Liver (tissue), 9 donors: ENCODE data around the gene FAM171A1. TPM values are rescaled to one million over a fixed set of nuclear protein-coding genes. Genes with fewer than 3 reads are reported as not detected.

Source experiments
- DNase-seq: peaks from one replicate; pipeline ENCODE4 v3.0.0-alpha.2; 2017; ENCODE audit warnings: low spot score
- H3K27ac ChIP-seq, 2 donors: one replicate each; pipeline ENCODE4 v1.7.0; 2013; ENCODE audit warnings: inconsistent platforms in 2 of 2, low read length in 2 of 2, control low read depth in 1 of 2, low read depth in 1 of 2, mild to moderate bottlenecking in 1 of 2
- H3K27me3 ChIP-seq, 4 donors: one replicate each; pipeline versions ENCODE4 v1.6.1 to v1.7.0; 2013; ENCODE audit warnings: low read length in 3 of 4, inconsistent platforms in 1 of 4, mild to moderate bottlenecking in 1 of 4, moderate library complexity in 1 of 4; ENCODE audit not compliant: control insufficient read depth in 4 of 4, insufficient read depth in 4 of 4
- H3K36me3 ChIP-seq, 4 donors: one replicate each; pipeline versions ENCODE4 v1.6.1 to v1.7.0; 2013; ENCODE audit warnings: low read length in 3 of 4, mild to moderate bottlenecking in 3 of 4, low read depth in 1 of 4, moderate library complexity in 1 of 4; ENCODE audit not compliant: control insufficient read depth in 4 of 4, insufficient read depth in 3 of 4
- H3K4me1 ChIP-seq, 4 donors: one replicate each; pipeline versions ENCODE4 v1.6.1 to v1.7.0; 2013; ENCODE audit warnings: low read length in 3 of 4, mild to moderate bottlenecking in 3 of 4, moderate library complexity in 1 of 4; ENCODE audit not compliant: control insufficient read depth in 4 of 4, insufficient read depth in 4 of 4
- H3K4me3 ChIP-seq, 3 donors: one replicate each; pipeline versions ENCODE4 v1.6.1 to v1.7.0; 2013; ENCODE audit warnings: low read length in 3 of 3, control low read depth in 1 of 3, low read depth in 1 of 3, mild to moderate bottlenecking in 1 of 3
- H3K9ac ChIP-seq, 2 donors: one replicate each; pipeline ENCODE4 v1.7.0; 2013; ENCODE audit warnings: low read length in 2 of 2, mild to moderate bottlenecking in 2 of 2, moderate library complexity in 2 of 2, control low read depth in 1 of 2, low read depth in 1 of 2
- H3K9me3 ChIP-seq, 4 donors: one replicate each; pipeline versions ENCODE4 v1.6.1 to v1.7.0; 2013; ENCODE audit warnings: low read length in 3 of 4; ENCODE audit not compliant: control insufficient read depth in 4 of 4
- EGR1 ChIP-seq, 2 donors: IDR thresholded peaks; 2 replicates each; pipeline ENCODE4 v1.6.1; 2016 to 2018; ENCODE audit warnings: antibody characterized with exemption in 2 of 2, low read depth in 2 of 2
- FOXA1 ChIP-seq: IDR thresholded peaks from 2 replicates; pipeline ENCODE4 v1.6.1; 2016; ENCODE audit warnings: antibody characterized with exemption
- FOXA2 ChIP-seq: IDR thresholded peaks from 2 replicates; pipeline ENCODE4 v1.6.1; 2016; ENCODE audit warnings: antibody characterized with exemption
- GABPA ChIP-seq, 2 donors: IDR thresholded peaks in 1 of 2; conservative IDR thresholded peaks in 1 of 2; 2 replicates each; pipeline ENCODE4 v1.6.1; 2016; ENCODE audit warnings: antibody characterized with exemption in 2 of 2, mild to moderate bottlenecking in 1 of 2, moderate library complexity in 1 of 2
- HNF4A ChIP-seq, 2 donors: conservative IDR thresholded peaks; 2 replicates each; pipeline ENCODE4 v1.6.1; 2016; ENCODE audit warnings: antibody characterized with exemption in 2 of 2, mild to moderate bottlenecking in 2 of 2
- HNF4G ChIP-seq: IDR thresholded peaks from 2 replicates; pipeline ENCODE4 v1.6.1; 2016; ENCODE audit warnings: antibody characterized with exemption
- JUND ChIP-seq, 2 donors: IDR thresholded peaks; 2 replicates each; pipeline ENCODE4 v1.6.1; 2016; ENCODE audit warnings: antibody characterized with exemption in 2 of 2
- NR2F2 ChIP-seq: IDR thresholded peaks from 2 replicates; pipeline ENCODE4 v1.6.1; 2016; ENCODE audit warnings: antibody characterized with exemption
- RAD21 ChIP-seq, 2 donors: IDR thresholded peaks; 2 replicates each; pipeline ENCODE4 v1.6.1; 2016; ENCODE audit warnings: antibody characterized with exemption in 2 of 2, mild to moderate bottlenecking in 2 of 2
- RXRA ChIP-seq, 2 donors: IDR thresholded peaks; 2 replicates each; pipeline ENCODE4 v1.6.1; 2017 to 2018; ENCODE audit warnings: antibody characterized with exemption in 2 of 2, mild to moderate bottlenecking in 1 of 2
- SP1 ChIP-seq: IDR thresholded peaks from 2 replicates; pipeline ENCODE4 v1.6.1; 2018; ENCODE audit warnings: antibody characterized with exemption, mild to moderate bottlenecking
- TAF1 ChIP-seq: conservative IDR thresholded peaks from 2 replicates; pipeline ENCODE4 v1.6.1; 2016; ENCODE audit warnings: antibody characterized with exemption, mild to moderate bottlenecking
- YY1 ChIP-seq: IDR thresholded peaks from 2 replicates; pipeline ENCODE4 v1.6.1; 2016; ENCODE audit warnings: antibody characterized with exemption, mild to moderate bottlenecking
- WGBS: extraction: QIAGEN DNeasy Blood & Tissue Kit; methylation state at CpG from one replicate; pipeline ENCODE4 v1.1.7; 2013; 5-methylcytosine and 5-hydroxymethylcytosine counted together
- polyA plus RNA-seq, 2 donors: library from polyadenylated mRNA; stranded (reverse) in 1 of 2; unstranded in 1 of 2; fragments of 200-250 nt in 1 of 2; fragments of >200 nt in 1 of 2; fragmentation: Nextera tagmentation in 1 of 2; extraction: Ambion mirVana in 1 of 2; gene quantifications; one replicate each; pipeline versions ENCODE4 v1.2.1 to v1.2.3, GENCODE V29; 2013 to 2015
- total RNA-seq, 2 donors: library from RNA; depleted of rRNA; stranded (reverse); fragments of >200 nt; gene quantifications; one replicate each; pipeline ENCODE4 v1.2.3, GENCODE V29; 2014
- TF ChIP-seq, protein P1 (sequence below): IDR thresholded peaks from 2 replicates; pipeline ENCODE4 v1.6.1; 2016; ENCODE audit warnings: antibody characterized with exemption
- TF ChIP-seq, protein P2 (sequence below): IDR thresholded peaks from 2 replicates; pipeline ENCODE4 v1.6.1; 2016; ENCODE audit warnings: antibody characterized with exemption, mild to moderate bottlenecking
- TF ChIP-seq, protein P3 (sequence below): fragments of 150-350 bp; IDR thresholded peaks from 2 replicates; pipeline ENCODE4 v1.5.1; 2017; ENCODE audit warnings: improper control_type of control experiment, low read depth, low read length; ENCODE audit not compliant: missing input control
- TF ChIP-seq, protein P4 (sequence below): IDR thresholded peaks from 2 replicates; pipeline ENCODE4 v1.6.1; 2016; ENCODE audit warnings: antibody characterized with exemption
- TF ChIP-seq, protein P5 (sequence below): IDR thresholded peaks from 2 replicates; pipeline ENCODE4 v1.6.1; 2016; ENCODE audit warnings: antibody characterized with exemption
- donor health status: healthy.
- donor health status: healthy.
- donor health status: healthy.
- donor health status: healthy.
- donor health status: healthy.

FAM171A1 gene
- total and polyA plus RNA-seq, 4 donors, result 2.5 to 10.2 (median 7.7) TPM

DNA sequence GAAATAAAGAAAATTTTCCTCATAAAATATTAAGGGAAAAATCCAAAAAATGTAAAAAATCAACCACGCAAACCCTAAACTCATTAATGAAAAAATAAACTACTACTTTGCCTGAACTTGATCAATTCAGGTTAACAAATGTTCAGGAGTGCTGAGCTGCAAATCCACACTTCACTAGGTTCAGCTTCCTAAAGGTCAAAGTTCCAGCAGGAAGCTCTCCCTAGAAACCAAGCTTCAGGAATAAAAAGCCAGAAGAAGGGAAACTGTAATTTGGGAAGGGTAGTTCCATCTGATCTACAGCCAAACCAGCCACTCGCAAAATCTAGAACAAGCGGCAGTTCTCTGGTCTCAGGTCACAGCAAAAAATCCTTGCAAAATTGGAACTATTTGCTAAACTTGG lies 194.8 kb downstream of the FAM171A1 start:
- no peak for DNase-seq
- Histone ChIP-seq H3K9ac (peak overlapping the region in 1 of 2 donors; percentile 63), H3K4me1 (peaks cover 0 to 9% (median 4%) of the 10 kb centered on the region in 4 donors), H3K9me3 (no peaks in the 10 kb centered on the region), H3K27ac (peak overlapping the region; percentile 35 to 46), H3K4me3 (peak overlapping the region in 2 of 3 donors; percentile 45 to 52), H3K36me3 (no peaks in the 10 kb centered on the region), H3K27me3 (no peaks in the 10 kb centered on the region)
- WGBS, result 38% methylated on average over 3 of the region's 3 CpGs
- TF ChIP-seq JUND (IDR thresholded peaks at IDR 0.05) (peak in 1 of 2 donors; percentile 21), HNF4G (no peak), RXRA (IDR thresholded peaks at IDR 0.05) (peak; percentile 22 to 42), RAD21 (IDR thresholded peaks at IDR 0.05) (peak in 1 of 2 donors; percentile 36), NR2F2 (peak; percentile 39), EGR1 (IDR thresholded peaks at IDR 0.05; ENCODE audit: low read depth in 2 of 2) (no peak), YY1 (no peak), TAF1 (peak; percentile 36), FOXA1 (no peak), HNF4A (conservative IDR thresholded peaks at IDR 0.05) (peak; percentile 72), GABPA (IDR thresholded peaks at IDR 0.05 in 1 of 2, conservative IDR thresholded peaks at IDR 0.05 in 1 of 2) (no peak), SP1 (peak; percentile 70), FOXA2 (no peak)
- TF ChIP-seq, protein P1, sequence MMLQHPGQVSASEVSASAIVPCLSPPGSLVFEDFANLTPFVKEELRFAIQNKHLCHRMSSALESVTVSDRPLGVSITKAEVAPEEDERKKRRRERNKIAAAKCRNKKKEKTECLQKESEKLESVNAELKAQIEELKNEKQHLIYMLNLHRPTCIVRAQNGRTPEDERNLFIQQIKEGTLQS, result no peak
- TF ChIP-seq, protein P2, sequence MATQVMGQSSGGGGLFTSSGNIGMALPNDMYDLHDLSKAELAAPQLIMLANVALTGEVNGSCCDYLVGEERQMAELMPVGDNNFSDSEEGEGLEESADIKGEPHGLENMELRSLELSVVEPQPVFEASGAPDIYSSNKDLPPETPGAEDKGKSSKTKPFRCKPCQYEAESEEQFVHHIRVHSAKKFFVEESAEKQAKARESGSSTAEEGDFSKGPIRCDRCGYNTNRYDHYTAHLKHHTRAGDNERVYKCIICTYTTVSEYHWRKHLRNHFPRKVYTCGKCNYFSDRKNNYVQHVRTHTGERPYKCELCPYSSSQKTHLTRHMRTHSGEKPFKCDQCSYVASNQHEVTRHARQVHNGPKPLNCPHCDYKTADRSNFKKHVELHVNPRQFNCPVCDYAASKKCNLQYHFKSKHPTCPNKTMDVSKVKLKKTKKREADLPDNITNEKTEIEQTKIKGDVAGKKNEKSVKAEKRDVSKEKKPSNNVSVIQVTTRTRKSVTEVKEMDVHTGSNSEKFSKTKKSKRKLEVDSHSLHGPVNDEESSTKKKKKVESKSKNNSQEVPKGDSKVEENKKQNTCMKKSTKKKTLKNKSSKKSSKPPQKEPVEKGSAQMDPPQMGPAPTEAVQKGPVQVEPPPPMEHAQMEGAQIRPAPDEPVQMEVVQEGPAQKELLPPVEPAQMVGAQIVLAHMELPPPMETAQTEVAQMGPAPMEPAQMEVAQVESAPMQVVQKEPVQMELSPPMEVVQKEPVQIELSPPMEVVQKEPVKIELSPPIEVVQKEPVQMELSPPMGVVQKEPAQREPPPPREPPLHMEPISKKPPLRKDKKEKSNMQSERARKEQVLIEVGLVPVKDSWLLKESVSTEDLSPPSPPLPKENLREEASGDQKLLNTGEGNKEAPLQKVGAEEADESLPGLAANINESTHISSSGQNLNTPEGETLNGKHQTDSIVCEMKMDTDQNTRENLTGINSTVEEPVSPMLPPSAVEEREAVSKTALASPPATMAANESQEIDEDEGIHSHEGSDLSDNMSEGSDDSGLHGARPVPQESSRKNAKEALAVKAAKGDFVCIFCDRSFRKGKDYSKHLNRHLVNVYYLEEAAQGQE, result peak; percentile 34
- TF ChIP-seq, protein P3, sequence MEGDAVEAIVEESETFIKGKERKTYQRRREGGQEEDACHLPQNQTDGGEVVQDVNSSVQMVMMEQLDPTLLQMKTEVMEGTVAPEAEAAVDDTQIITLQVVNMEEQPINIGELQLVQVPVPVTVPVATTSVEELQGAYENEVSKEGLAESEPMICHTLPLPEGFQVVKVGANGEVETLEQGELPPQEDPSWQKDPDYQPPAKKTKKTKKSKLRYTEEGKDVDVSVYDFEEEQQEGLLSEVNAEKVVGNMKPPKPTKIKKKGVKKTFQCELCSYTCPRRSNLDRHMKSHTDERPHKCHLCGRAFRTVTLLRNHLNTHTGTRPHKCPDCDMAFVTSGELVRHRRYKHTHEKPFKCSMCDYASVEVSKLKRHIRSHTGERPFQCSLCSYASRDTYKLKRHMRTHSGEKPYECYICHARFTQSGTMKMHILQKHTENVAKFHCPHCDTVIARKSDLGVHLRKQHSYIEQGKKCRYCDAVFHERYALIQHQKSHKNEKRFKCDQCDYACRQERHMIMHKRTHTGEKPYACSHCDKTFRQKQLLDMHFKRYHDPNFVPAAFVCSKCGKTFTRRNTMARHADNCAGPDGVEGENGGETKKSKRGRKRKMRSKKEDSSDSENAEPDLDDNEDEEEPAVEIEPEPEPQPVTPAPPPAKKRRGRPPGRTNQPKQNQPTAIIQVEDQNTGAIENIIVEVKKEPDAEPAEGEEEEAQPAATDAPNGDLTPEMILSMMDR, result no peak
- TF ChIP-seq, protein P4, sequence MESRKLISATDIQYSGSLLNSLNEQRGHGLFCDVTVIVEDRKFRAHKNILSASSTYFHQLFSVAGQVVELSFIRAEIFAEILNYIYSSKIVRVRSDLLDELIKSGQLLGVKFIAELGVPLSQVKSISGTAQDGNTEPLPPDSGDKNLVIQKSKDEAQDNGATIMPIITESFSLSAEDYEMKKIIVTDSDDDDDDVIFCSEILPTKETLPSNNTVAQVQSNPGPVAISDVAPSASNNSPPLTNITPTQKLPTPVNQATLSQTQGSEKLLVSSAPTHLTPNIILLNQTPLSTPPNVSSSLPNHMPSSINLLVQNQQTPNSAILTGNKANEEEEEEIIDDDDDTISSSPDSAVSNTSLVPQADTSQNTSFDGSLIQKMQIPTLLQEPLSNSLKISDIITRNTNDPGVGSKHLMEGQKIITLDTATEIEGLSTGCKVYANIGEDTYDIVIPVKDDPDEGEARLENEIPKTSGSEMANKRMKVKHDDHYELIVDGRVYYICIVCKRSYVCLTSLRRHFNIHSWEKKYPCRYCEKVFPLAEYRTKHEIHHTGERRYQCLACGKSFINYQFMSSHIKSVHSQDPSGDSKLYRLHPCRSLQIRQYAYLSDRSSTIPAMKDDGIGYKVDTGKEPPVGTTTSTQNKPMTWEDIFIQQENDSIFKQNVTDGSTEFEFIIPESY, result no peak
- TF ChIP-seq, protein P5, sequence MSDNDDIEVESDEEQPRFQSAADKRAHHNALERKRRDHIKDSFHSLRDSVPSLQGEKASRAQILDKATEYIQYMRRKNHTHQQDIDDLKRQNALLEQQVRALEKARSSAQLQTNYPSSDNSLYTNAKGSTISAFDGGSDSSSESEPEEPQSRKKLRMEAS, result peak; percentile 52
